GM19025 (cell line): ENCODE data around the gene RIN3.

ENCODE experiments used
- ATAC-seq: cut with Tn5 transposase; IDR thresholded peaks from one replicate; pipeline ENCODE4 v1.9.1; 2021; ENCODE audit warnings: mild to moderate bottlenecking, low read depth, moderate library complexity; ENCODE audit not compliant: unreplicated experiment

Gene RIN3

GRCh38 chr14:92486881-92487280 lies 26.7 kb upstream of the RIN3 start:
- no peak for ATAC-seq

GRCh38 chr14:92487513-92488133 lies 26.0 kb upstream of the RIN3 start:
- ATAC-seq, result no peak

- no peak for ATAC-seq
Measured at GRCh38 chr14:92489394-92490238, 24.0 kb upstream of the RIN3 start.

- no peak for ATAC-seq
Measured at GRCh38 chr14:92490239-92490959, 23.2 kb upstream of the RIN3 start.

GRCh38 chr14:92491782-92492181 lies 21.8 kb upstream of the RIN3 start:
- ATAC-seq, result no peak

GRCh38 chr14:92492258-92492657 lies 21.3 kb upstream of the RIN3 start:
- no peak for ATAC-seq

GRCh38 chr14:92493024-92493423 lies 20.6 kb upstream of the RIN3 start:
- ATAC-seq, result no peak

GRCh38 chr14:92493492-92493891 lies 20.1 kb upstream of the RIN3 start:
- ATAC-seq, result no peak

GRCh38 chr14:92494512-92494911 lies 19.1 kb upstream of the RIN3 start:
- no peak for ATAC-seq

GRCh38 chr14:92495027-92495426 lies 18.6 kb upstream of the RIN3 start:
- no peak for ATAC-seq

- no peak for ATAC-seq
Measured at GRCh38 chr14:92496191-92496857, 17.3 kb upstream of the RIN3 start.

- ATAC-seq, result no peak
Measured at GRCh38 chr14:92497391-92497790, 16.2 kb upstream of the RIN3 start.

GRCh38 chr14:92499234-92499633 lies 14.3 kb upstream of the RIN3 start:
- no peak for ATAC-seq

GRCh38 chr14:92500491-92500941 lies 13.1 kb upstream of the RIN3 start:
- no peak for ATAC-seq

GRCh38 chr14:92501891-92502351 lies 11.7 kb upstream of the RIN3 start:
- no peak for ATAC-seq

- ATAC-seq, result no peak
Measured at GRCh38 chr14:92502541-92503286, 10.9 kb upstream of the RIN3 start.

GRCh38 chr14:92503756-92504491 lies 9.7 kb upstream of the RIN3 start:
- no peak for ATAC-seq

GRCh38 chr14:92505826-92506225 lies 7.8 kb upstream of the RIN3 start:
- no peak for ATAC-seq

- ATAC-seq, result no peak
Measured at GRCh38 chr14:92506231-92506630, 7.3 kb upstream of the RIN3 start.
